HepG2 (cell line): ENCODE results near the gene GFOD1. TPM values are rescaled to one million over a fixed set of nuclear protein-coding genes. Genes with fewer than 3 reads are reported as not detected.

Source experiments
- ARID4A ChIP-seq: sonication (generic); formaldehyde crosslinking; IDR thresholded peaks from 2 replicates; pipeline ENCODE4 v1.5.0; 2020; ENCODE audit warnings: mild to moderate bottlenecking, missing genetic modification reagents, borderline replicate concordance
- CCDC6 ChIP-seq: sonication (generic); formaldehyde crosslinking; IDR thresholded peaks from 2 replicates; pipeline ENCODE4 v1.8.1; 2022; ENCODE audit warnings: mild to moderate bottlenecking, missing genetic modification reagents, moderate library complexity
- GATAD2A ChIP-seq: IDR thresholded peaks from 2 replicates; pipeline ENCODE4 v1.6.1; 2016
- HNRNPL ChIP-seq: fragments of 200-400 bp; formaldehyde crosslinking; IDR thresholded peaks from 2 replicates; pipeline ENCODE4 v1.6.1; 2017; ENCODE audit warnings: mild to moderate bottlenecking, low read depth, low read length
- TEAD3 ChIP-seq: optimal IDR thresholded peaks from 2 replicates; pipeline ENCODE3; 2016; ENCODE audit warnings: borderline replicate concordance
- TFDP2 ChIP-seq: sonication (generic); formaldehyde crosslinking; IDR thresholded peaks from 2 replicates; pipeline ENCODE4 v1.4.0; 2020; ENCODE audit warnings: missing genetic modification reagents
- THAP8 ChIP-seq: sonication (generic); formaldehyde crosslinking; IDR thresholded peaks from 2 replicates; pipeline ENCODE4 v1.5.1; 2020; ENCODE audit warnings: missing genetic modification reagents, mild to moderate bottlenecking, borderline replicate concordance
- ZNF18 ChIP-seq: sonication (generic); formaldehyde crosslinking; IDR thresholded peaks from 2 replicates; pipeline ENCODE4 v1.8.0; 2022; ENCODE audit warnings: mild to moderate bottlenecking, missing genetic modification reagents; ENCODE audit not compliant: insufficient replicate concordance
- ZNF407 ChIP-seq: sonication (generic); formaldehyde crosslinking; IDR thresholded peaks from one replicate; pipeline ENCODE4 v1.5.1; 2020; ENCODE audit warnings: mild to moderate bottlenecking, missing genetic modification reagents; ENCODE audit errors: not compliant biosample characterization
- ZNF556 ChIP-seq: sonication (generic); formaldehyde crosslinking; IDR thresholded peaks from 2 replicates; pipeline ENCODE4 v1.4.0; 2020; ENCODE audit warnings: mild to moderate bottlenecking, missing genetic modification reagents, borderline replicate concordance
- ZNF570 ChIP-seq: sonication (generic); formaldehyde crosslinking; IDR thresholded peaks from 2 replicates; pipeline ENCODE4 v1.4.0; 2020; ENCODE audit warnings: mild to moderate bottlenecking, missing genetic modification reagents, borderline replicate concordance
- polyA plus RNA-seq, 8 experiments: library from polyadenylated mRNA; depleted of rRNA in 3 of 8; stranded (reverse) in 7 of 8; unstranded in 1 of 8; fragments of >200 nt; fragmentation: Illumina TruSeq in 4 of 8; extraction: Trizol in 4 of 8; gene quantifications; 2 replicates each; pipeline versions ENCODE4 v1.2.1 to v1.2.3, GENCODE V29; 2011 to 2016; ENCODE audit warnings: low read depth in 4 of 8, missing spikeins in 1 of 8, mixed read lengths in 1 of 8; ENCODE audit not compliant: insufficient read depth in 1 of 8
- total RNA-seq, 5 experiments: library from RNA; depleted of rRNA; stranded (reverse); fragments of >200 nt; fragmentation: Illumina TruSeq; extraction: Trizol; gene quantifications; 2 replicates each; pipeline ENCODE4 v1.2.3, GENCODE V29; 2016; ENCODE audit warnings: low read depth in 1 of 5

The GFOD1 gene
- total and polyA plus RNA-seq, 2 of the 13 experiments (the other 11 are each of a cell fraction or from before 2014, with no cell fraction given): 1.9 to 6.4 TPM

GRCh38 chr6:13484138-13484708, 3.2 kb downstream of the GFOD1 start (continued):
- TF ChIP-seq ARID4A (CRISPR knock-in tag) (peak; percentile 43; the same call in 1 of the 2 replicates), CCDC6 (CRISPR knock-in tag) (no peak), ZNF18 (CRISPR knock-in tag) (no peak), GATAD2A (CRISPR knock-in tag) (peak; percentile 79), THAP8 (CRISPR knock-in tag) (no peak), TFDP2 (CRISPR knock-in tag) (no peak), ZNF407 (CRISPR knock-in tag) (no peak), ZNF570 (CRISPR knock-in tag) (no peak), TEAD3 (CRISPR knock-in tag) (no peak), ZNF556 (no peak), HNRNPL (no peak)
